Loucy (cell line): Measurements from ENCODE around the gene HTD2.
A peak's percentile ranks its signal among the peaks of the same experiment; 100 is the strongest.
"Not testable (repeated sequence)": the region's sequence is repeated elsewhere in the genome, so short reads cannot be mapped to it uniquely, and the experiment has no call there.

Experiments used
- H2AFZ ChIP-seq: fragments of 200-600 bp; sonication (generic); 2 replicates; pipeline ENCODE4 v1.6.0; 2016; ENCODE audit warnings: antibody characterized with exemption, mild to moderate bottlenecking, low read length, moderate library complexity
- H3F3A ChIP-seq: fragments of 200-600 bp; 2 replicates; pipeline ENCODE4 v1.6.0; 2016; ENCODE audit warnings: antibody characterized with exemption, low read depth, mild to moderate bottlenecking
- H3K27me3 ChIP-seq: fragments of 200-600 bp; sonication (generic); 2 replicates; pipeline ENCODE4 v1.6.1; 2014; ENCODE audit warnings: low read length, mild to moderate bottlenecking; ENCODE audit not compliant: insufficient read depth, poor library complexity, severe bottlenecking
- H3K36me3 ChIP-seq: fragments of 200-600 bp; sonication (generic); 2 replicates; pipeline ENCODE4 v1.6.1; 2016; ENCODE audit warnings: low read length; ENCODE audit not compliant: insufficient read depth
- H3K4me1 ChIP-seq: fragments of 200-600 bp; sonication (generic); 2 replicates; pipeline ENCODE4 v1.5.1; 2014; ENCODE audit warnings: low read length, mild to moderate bottlenecking; ENCODE audit not compliant: insufficient read depth, poor library complexity, severe bottlenecking
- H3K4me2 ChIP-seq: fragments of 200-600 bp; sonication (generic); 2 replicates; pipeline ENCODE4 v1.6.0; 2014; ENCODE audit warnings: antibody characterized with exemption, low read length, low read depth, mild to moderate bottlenecking; ENCODE audit not compliant: poor library complexity, severe bottlenecking
- H3K4me3 ChIP-seq: fragments of 200-600 bp; sonication (generic); 2 replicates; pipeline ENCODE4 v1.5.1; 2014; ENCODE audit warnings: low read length, mild to moderate bottlenecking, mixed read lengths; ENCODE audit not compliant: poor library complexity, severe bottlenecking
- H3K79me2 ChIP-seq: fragments of 200-600 bp; sonication (generic); 2 replicates; pipeline ENCODE4 v1.6.1; 2014; ENCODE audit warnings: low read length; ENCODE audit not compliant: insufficient read depth
- H3K9ac ChIP-seq: fragments of 200-600 bp; sonication (generic); 2 replicates; pipeline ENCODE4 v1.6.0; 2014; ENCODE audit warnings: mild to moderate bottlenecking, low read depth, low read length, moderate library complexity; ENCODE audit not compliant: poor library complexity, severe bottlenecking
- H3K9me2 ChIP-seq: fragments of 200-600 bp; sonication (generic); replicated peaks from 2 replicates; pipeline ENCODE4 v1.6.1; 2016; ENCODE audit warnings: low read depth, low read length, mixed read lengths
- H3K9me3 ChIP-seq: fragments of 200-600 bp; sonication (generic); 2 replicates; pipeline ENCODE4 v1.6.1; 2014; ENCODE audit warnings: mild to moderate bottlenecking, antibody characterized with exemption, low read length, low read depth; ENCODE audit not compliant: insufficient read depth
- H4K20me1 ChIP-seq: fragments of 200-600 bp; sonication (generic); 2 replicates; pipeline ENCODE4 v1.6.0; 2014; ENCODE audit warnings: antibody characterized with exemption, low read length, mild to moderate bottlenecking; ENCODE audit not compliant: insufficient read depth, poor library complexity, severe bottlenecking
- EZH2phosphoT487 ChIP-seq: fragments of 200-600 bp; IDR thresholded peaks from 2 replicates; pipeline ENCODE4 v1.6.1; 2018; ENCODE audit warnings: antibody characterized with exemption, mild to moderate bottlenecking, moderate library complexity, borderline replicate concordance
- TF ChIP-seq, protein P1 (sequence below): fragments of 200-600 bp; sonication (generic); conservative IDR thresholded peaks from 2 replicates; pipeline ENCODE4 v1.5.1; 2014; ENCODE audit warnings: mild to moderate bottlenecking, antibody characterized with exemption, low read length

HTD2 gene

DNA sequence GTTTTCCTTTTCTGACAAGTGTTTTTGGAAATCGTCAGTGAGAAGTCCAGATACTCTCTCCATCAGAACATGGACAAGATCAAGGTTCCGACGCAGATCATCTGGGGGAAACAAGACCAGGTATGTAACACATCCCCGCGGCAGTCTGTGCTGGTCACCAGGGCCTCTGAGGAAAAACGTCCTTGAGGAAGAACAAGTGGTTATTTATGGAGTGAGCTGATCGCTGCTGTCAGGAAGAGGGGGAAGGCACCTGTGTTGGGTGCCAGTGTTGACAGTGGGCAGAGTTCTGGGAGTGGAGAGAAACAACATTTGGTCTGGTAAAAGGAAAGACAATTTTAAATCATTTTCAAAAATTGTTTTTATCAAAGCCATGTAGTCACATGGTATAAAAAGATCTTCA is 21.0 kb upstream of the HTD2 start:
- H3K9me3 ChIP-seq: no peaks in the 10 kb centered on the region
- H3K79me2 ChIP-seq: no peaks in the 10 kb centered on the region
- H3K9ac ChIP-seq: no peak overlapping the region
- H3F3A ChIP-seq: no peaks in the 10 kb centered on the region
- H3K9me2 ChIP-seq: no peaks in the 10 kb centered on the region
- no peaks in the 10 kb centered on the region for H3K4me1 ChIP-seq
- H2AFZ ChIP-seq: no peak overlapping the region
- H3K27me3 ChIP-seq: no peaks in the 10 kb centered on the region
- TF ChIP-seq EZH2phosphoT487: no peak
- TF ChIP-seq, protein P1, sequence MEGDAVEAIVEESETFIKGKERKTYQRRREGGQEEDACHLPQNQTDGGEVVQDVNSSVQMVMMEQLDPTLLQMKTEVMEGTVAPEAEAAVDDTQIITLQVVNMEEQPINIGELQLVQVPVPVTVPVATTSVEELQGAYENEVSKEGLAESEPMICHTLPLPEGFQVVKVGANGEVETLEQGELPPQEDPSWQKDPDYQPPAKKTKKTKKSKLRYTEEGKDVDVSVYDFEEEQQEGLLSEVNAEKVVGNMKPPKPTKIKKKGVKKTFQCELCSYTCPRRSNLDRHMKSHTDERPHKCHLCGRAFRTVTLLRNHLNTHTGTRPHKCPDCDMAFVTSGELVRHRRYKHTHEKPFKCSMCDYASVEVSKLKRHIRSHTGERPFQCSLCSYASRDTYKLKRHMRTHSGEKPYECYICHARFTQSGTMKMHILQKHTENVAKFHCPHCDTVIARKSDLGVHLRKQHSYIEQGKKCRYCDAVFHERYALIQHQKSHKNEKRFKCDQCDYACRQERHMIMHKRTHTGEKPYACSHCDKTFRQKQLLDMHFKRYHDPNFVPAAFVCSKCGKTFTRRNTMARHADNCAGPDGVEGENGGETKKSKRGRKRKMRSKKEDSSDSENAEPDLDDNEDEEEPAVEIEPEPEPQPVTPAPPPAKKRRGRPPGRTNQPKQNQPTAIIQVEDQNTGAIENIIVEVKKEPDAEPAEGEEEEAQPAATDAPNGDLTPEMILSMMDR: no peak
- no peak overlapping the region for H3K4me2 ChIP-seq
- H3K4me3 ChIP-seq: no peak overlapping the region
- H3K36me3 ChIP-seq: no peaks in the 10 kb centered on the region; the same call in 1 of the 2 replicates
- H4K20me1 ChIP-seq: no peaks in the 10 kb centered on the region

DNA sequence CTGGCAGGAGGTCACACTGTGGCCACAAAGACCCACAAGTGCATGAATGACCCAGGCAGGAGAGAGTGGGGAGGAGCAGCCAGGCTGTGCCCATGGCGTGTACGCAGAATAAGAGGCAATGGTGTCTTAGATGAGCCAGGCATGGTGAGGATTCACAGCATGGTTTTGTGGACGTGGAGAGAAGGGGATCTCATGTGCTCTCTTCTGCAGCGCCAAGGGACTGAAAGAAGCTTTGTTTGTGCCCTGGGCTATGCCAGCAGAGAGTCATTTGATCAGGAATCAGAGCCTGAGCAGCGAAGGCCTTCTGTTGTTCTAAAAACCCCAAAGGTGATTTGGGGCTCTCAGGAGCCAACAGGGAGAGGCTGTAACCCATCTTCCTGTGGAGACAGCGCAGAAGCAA is 19.0 kb upstream of the HTD2 start:
- Histone ChIP-seq H4K20me1 (no peaks in the 10 kb centered on the region), H3K36me3 (no peaks in the 10 kb centered on the region; the same call in 1 of the 2 replicates), H2AFZ (no peak overlapping the region), H3K79me2 (no peaks in the 10 kb centered on the region), H3K4me1 (no peaks in the 10 kb centered on the region), H3K9me2 (no peaks in the 10 kb centered on the region), H3K9me3 (no peaks in the 10 kb centered on the region), H3K27me3 (no peaks in the 10 kb centered on the region), H3F3A (no peaks in the 10 kb centered on the region), H3K4me3 (no peak overlapping the region), H3K9ac (no peak overlapping the region), H3K4me2 (no peak overlapping the region)
- TF ChIP-seq, protein P1: no peak
- no peak for TF ChIP-seq EZH2phosphoT487

GRCh38 chr3:58288011-58288728 is 18.1 kb upstream of the HTD2 start:
- H3K4me3 ChIP-seq: no peak overlapping the region
- H3K4me1 ChIP-seq: no peaks in the 10 kb centered on the region
- no peaks in the 10 kb centered on the region for H3K9me3 ChIP-seq
- no peak overlapping the region for H2AFZ ChIP-seq
- H4K20me1 ChIP-seq: no peaks in the 10 kb centered on the region
- no peaks in the 10 kb centered on the region for H3K79me2 ChIP-seq
- no peak overlapping the region for H3K4me2 ChIP-seq
- H3K36me3 ChIP-seq: no peaks in the 10 kb centered on the region; the same call in 1 of the 2 replicates
- H3K9ac ChIP-seq: no peak overlapping the region
- H3F3A ChIP-seq: no peaks in the 10 kb centered on the region
- no peaks in the 10 kb centered on the region for H3K9me2 ChIP-seq
- no peak for TF ChIP-seq EZH2phosphoT487
- TF ChIP-seq, protein P1: peak; percentile 42; the same call in 1 of the 2 replicates
- no peaks in the 10 kb centered on the region for H3K27me3 ChIP-seq

DNA sequence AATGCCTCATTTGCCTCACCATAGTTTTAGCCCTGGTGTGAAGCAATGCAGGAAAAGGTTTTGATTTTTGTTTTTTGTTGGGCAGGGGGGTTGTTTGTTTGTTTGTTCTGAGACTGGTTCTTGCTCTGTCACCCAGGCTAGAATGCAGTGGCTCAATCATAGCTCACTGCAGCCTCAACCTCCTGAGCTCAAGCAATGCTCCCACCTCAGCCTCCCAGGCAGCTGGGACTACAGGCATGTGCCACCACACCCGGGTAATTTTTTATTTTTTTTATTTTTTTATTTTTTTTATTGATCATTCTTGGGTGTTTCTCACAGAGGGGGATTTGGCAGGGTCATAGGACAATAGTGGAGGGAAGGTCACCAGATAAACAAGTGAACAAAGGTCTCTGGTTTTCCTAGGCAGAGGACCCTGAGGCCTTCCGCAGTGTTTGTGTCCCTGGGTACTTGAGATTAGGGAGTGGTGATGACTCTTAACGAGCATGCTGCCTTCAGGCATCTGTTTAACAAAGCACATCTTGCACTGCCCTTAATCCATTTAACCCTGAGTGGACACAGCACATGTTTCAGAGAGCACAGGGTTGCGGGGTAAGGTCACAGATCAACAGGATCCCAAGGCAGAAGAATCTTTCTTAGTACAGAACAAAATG is 17.2 kb upstream of the HTD2 start:
- not testable (repeated sequence) for H4K20me1 ChIP-seq, H3K9me2 ChIP-seq, H2AFZ ChIP-seq, H3K4me2 ChIP-seq, H3K79me2 ChIP-seq, H3K27me3 ChIP-seq, H3K9me3 ChIP-seq, H3F3A ChIP-seq, H3K4me3 ChIP-seq, H3K4me1 ChIP-seq, H3K36me3 ChIP-seq, H3K9ac ChIP-seq

DNA sequence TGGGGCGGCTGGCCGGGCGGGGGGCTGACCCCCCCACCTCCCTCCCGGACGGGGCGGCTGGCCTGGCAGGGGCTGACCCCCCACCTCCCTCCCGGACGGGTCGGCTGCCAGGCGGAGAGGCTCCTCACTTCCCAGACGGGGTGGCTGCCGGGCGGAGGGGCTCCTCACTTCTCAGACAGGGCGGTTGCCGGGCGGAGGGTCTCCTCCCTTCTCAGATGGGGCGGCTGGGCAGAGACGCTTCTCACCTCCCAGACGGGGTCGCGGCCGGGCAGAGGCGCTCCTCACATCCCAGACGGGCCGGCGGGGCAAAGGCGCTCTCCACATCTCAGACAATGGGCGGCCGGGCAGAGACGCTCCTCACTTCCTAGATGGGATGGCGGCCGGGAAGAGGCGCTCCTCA is 15.9 kb upstream of the HTD2 start:
- H3K27me3 ChIP-seq: not testable (repeated sequence)

More for the DNA sequence above, 15.9 kb upstream of the HTD2 start:
- not testable (repeated sequence) for H3K9me2 ChIP-seq, H3K79me2 ChIP-seq, H3K4me2 ChIP-seq, H3K4me3 ChIP-seq, H2AFZ ChIP-seq, H3K4me1 ChIP-seq, H3K36me3 ChIP-seq, H4K20me1 ChIP-seq, H3K9me3 ChIP-seq, H3K9ac ChIP-seq, H3F3A ChIP-seq
